Activated T-helper 1 cell treated with Interleukin-2 at 50 U/mL for 16 hours (primary cell): ENCODE data around the gene PTPRM.

Experiments used
- DNase-seq: peaks from one replicate; pipeline ENCODE4 v3.0.0-alpha.2; 2020; ENCODE audit warnings: low read depth

The PTPRM gene

DNA sequence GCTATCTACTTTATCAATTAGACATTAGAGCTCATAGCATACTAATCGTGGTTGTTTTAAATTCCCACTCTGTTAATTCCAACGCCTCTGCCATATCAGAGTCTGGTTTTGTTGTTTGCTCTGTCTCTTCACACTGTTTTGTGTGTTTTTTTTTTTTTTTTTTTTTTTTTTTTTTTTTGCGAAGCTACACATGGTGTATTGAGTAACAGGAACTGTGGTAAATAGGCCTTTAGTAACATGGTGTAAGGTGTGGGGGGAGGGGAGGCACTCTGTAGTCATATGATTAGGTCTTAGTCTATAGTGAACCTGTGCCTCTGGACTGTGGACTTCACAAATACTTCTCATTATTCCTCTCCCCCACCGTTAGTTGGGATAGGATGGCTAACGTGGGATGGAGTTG lies 671.4 kb downstream of the PTPRM start:
- no peak for DNase-seq

DNA sequence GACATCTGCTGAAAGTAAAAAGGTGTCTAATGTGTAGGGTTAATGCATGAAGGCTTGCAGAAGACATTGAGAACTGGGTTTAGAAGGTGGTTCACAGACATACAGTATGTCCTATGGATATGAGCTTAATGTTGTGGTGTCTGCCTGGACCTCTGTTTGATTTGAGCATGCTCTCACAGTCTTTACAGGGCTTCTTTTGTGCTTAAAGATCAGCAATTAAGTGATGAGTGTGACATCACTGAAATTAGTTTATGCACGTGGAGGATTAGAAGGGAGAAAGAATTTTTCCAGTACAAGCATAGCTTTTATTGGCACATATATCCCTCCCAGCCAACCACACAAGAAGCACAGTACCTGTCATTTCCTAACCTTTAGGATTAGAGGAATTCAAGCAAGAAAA lies 674.6 kb downstream of the PTPRM start:
- DNase-seq, result no peak

- no peak for DNase-seq
Observed at GRCh38 chr18:8242151-8242696, 675.1 kb downstream of the PTPRM start.

GRCh38 chr18:8247700-8248099 lies 680.6 kb downstream of the PTPRM start:
- DNase-seq, result no peak

GRCh38 chr18:8248576-8248975 lies 681.5 kb downstream of the PTPRM start:
- no peak for DNase-seq

DNA sequence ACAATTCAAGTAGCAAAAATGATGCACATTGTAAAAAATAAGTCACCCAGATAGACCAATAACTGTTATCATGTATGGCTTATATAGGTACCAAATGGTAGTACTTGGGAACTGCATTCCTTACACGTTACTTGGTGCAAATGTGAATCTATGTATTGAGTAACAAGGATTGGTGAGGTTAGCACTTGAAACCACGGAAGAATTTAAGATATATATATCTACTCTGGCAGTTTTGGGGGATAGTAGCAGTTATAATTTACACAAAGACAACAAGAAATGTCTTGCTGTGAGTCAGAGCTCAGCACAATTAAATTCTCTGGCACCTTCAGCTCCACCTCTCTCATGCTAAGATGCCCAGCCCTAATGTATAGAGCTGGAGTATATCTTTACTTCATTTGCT lies 682.7 kb downstream of the PTPRM start:
- no peak for DNase-seq

DNA sequence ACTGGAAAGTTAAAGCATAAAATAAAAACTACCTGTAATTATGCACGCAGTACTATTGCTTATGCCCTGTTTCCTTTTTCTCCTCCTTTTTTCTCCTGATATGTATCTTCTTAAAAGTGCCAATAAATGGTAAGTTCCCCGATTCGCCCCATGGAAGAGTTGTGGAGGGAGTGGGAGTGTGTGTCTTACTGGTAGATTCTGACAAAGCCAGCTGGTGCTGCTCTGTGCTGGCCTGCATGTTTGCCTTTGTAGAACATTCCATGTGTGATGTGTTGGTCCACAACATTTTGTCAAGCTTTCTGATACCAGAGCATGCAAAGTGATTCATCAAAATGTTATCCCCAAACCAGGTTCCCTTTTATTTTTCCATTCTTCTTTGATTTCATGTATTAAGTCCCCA lies 685.3 kb downstream of the PTPRM start:
- DNase-seq, result no peak

DNA sequence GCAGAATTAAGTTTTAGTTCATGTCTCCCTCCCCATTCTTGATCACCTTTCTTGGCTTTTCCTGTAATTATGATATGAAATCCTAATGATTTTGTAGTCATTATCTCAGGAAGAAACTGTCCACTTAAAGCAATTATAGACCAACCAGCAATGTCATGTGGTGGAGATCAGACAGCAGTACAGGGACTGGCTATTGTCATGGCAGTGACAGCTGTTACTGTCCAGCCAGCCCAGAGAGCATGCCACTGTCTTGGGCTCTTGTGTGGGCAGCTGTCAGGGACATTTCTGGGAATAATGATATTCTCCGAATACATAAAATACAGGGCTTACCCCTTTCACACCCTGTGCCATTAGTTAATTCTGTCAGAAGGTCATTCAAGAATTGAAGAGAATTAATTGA lies 686.8 kb downstream of the PTPRM start:
- no peak for DNase-seq

GRCh38 chr18:8254654-8255053 lies 687.5 kb downstream of the PTPRM start:
- DNase-seq, result no peak

GRCh38 chr18:8257851-8258434 lies 690.8 kb downstream of the PTPRM start:
- DNase-seq, result no peak

DNA sequence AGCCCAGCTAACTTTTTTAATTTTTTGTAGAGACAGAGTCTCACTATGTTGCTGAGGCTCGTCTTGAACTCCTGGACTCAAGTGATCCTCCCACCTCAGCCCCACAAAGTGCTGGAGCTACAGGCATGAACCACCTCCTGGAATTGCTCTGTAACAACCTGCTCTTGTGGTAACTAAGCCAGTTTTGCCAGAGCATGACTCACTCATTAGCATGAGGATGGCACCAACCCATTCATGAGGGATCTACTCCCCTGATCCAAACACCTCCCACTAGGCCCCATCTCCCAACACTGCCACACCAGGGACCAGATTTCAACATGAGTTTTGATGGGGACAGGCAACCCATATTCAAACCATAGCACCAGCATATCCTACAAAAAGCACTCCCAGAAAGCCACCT lies 693.2 kb downstream of the PTPRM start:
- no peak for DNase-seq

DNA sequence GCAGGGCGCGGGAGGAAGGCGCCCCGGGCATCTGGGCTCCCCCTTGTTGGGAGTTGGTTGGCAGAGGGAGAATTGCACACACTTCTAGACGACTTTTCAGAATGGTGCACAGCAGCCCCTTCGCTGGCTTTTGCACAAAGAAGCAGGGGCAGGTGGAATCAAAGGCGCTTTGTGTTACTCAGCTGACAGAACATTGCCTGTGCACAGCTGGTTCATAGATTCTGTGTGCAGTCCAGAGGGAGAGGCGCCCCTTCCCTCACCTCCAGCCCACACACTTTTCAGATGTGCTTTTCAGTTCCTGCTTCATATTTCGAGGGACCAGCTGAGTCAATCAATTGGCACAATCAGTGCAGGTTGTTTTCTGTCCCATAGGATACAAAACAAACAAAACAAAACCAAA lies 693.7 kb downstream of the PTPRM start:
- DNase-seq, result no peak

DNA sequence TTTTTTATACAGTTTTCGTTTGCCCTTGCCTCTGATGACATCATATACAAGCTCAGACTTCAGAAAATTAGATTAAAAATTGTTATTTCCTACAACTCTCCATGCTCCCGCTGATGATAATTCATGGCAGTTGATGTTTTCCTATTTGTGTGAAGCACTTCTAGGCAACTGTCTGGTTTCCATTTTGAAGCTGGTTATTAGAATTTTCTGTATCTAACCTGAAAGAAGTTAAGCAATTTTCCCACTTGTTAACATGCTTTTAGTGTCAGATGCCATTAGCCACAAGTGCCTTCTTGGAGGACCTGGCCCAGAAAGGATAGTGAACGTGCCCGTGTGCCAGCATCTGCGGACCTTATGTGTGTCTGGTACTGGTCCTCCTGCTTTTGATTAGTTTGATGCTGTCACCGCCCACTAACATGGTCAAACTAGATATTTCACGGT lies 694.6 kb downstream of the PTPRM start:
- no peak for DNase-seq

- no peak for DNase-seq
Observed at GRCh38 chr18:8262221-8262620, 695.1 kb downstream of the PTPRM start.

DNA sequence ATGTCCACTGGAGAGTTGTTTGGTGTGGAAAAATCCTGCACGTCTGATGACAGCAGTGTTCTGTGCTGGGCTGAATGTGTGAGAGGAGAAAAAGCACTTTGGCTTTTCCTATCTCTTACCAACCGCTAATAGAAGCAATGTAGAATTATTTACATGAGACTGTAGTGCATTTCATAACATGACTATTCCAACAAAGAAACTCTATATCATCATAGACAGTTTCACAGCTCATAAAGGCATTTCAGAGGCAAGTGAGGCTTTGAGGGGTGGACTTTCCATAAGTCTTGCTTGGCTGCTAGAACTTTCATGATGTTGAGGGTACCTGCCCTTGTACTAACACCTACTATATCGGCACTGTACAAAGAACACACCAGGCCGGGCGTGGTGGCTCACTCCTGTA lies 697.0 kb downstream of the PTPRM start:
- no peak for DNase-seq

DNA sequence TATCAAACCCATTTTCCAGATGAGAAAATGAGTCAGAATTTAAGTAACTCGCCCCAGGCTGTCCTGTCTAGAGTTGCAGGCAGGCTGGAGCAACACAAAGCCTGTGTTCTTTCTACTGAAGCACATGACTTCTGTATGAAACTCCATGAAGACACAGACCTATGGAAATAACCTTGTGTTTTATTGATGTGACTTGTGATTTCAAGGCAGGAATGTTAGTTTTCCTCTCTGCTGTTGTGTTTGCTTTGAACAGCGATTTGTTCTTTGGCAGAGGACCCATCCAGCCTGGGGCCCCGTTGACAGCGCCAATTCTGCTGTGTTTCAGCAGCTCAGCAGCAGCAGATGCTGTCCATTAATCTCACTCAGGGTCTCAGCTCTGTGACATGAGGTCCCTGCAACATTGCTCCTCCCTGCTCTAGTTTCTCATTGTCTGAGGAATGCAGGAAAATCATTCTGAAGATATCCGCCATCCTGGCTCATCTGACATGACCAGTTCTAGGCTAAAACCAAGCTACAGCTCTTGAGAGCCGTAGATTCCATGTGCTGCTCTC lies 697.8 kb downstream of the PTPRM start:
- DNase-seq, result no peak

DNA sequence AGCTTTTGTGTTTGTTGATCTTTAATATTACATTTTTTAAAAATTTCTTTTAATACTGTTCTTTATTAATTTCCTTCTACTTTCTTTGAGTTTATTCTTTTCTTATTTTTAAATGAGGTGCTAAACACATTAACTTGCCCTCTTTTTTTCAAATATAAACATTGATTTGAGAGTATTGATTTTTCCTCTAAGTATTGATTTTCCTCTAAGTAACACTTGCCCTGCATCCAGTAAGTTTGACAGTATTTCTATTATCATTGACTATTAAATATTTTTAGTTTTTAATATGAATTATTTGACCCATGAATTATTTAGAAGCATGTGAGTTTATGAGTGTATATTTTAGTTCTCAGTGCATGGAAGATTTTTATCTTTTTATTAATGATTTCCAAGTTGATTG lies 705.1 kb downstream of the PTPRM start:
- no peak for DNase-seq

DNA sequence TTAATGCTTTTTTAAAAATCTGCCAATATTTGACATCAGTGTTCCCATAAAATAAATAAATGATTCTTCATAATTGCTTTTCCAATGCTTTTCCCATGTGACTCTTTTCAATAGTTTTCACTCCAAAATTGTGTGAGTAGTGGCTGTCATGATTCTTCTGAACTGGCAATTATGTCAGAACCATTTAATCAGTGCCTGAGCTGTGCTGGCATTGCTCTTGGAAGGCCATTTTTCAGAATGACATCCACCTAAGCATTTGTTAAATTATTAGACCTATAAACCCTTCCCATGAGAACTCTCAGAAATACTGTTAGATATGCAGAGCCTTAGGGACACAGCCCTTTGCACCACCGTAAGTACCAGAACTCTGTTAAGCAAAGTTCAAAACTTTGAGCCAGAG lies 707.3 kb downstream of the PTPRM start:
- no peak for DNase-seq

GRCh38 chr18:8276406-8276805 lies 709.3 kb downstream of the PTPRM start:
- no peak for DNase-seq

GRCh38 chr18:8277270-8277669 lies 710.2 kb downstream of the PTPRM start:
- no peak for DNase-seq

DNA sequence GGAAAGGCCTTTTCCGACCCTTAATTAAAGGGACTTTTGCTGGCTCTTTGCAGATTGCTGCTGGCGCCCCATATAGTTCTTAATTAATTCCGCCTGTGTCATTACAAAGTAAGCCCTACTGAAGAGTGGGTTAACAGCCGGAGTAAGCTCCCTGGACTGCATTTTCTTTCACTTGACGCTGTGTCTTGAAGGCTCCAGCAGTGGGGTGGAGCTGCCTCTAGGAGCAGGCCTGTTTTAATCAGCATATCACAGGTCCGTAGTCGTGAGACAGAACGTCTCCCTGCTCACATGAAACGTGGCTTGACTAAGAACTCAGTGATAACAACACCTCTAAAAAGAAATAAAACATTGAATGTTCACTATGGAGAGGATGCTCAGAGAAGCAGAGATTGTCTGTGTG lies 712.2 kb downstream of the PTPRM start:
- DNase-seq, result no peak

DNA sequence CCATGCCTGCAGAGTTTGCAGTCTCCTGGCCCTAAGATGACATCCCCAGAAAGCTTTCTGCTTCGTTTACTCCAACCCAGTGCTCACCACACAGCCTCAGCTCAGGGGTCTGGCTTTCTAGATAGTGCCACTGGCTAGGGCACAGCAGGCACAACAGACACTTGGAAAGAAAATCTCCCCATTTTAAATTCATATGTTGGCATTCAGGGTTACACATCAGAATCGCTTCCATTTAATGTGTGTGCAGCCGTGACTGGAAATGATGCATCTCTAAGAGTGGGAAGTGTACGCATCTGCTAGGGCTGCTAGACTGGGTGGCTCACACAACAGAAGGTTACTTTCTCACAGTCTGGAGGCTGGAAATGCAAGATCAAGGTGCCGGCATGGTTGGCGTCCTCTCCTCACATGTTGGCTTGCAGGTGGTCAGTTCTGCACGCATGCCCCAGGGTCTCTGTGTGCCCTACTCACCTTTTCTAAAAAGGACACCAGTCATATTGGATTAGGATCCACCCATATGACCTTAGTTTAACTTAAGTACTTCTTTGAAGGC lies 712.7 kb downstream of the PTPRM start:
- no peak for DNase-seq

GRCh38 chr18:8283891-8284585 lies 716.9 kb downstream of the PTPRM start:
- no peak for DNase-seq
